Ovary (tissue), 3 donors: ENCODE results near the gene PLEKHA6.

Experiments
- CTCF ChIP-seq, 3 donors: fragments of 450-650 bp in 2 of 3; fragments of 200-600 bp in 1 of 3; IDR thresholded peaks; one replicate each; pipeline versions ENCODE4 v1.5.1 to v1.8.0; 2016 to 2022; ENCODE audit warnings: antibody characterized with exemption in 3 of 3, mild to moderate bottlenecking in 1 of 3
- EP300 ChIP-seq: sonication (generic); formaldehyde crosslinking; IDR thresholded peaks from one replicate; pipeline ENCODE4 v1.6.1; 2017; ENCODE audit warnings: antibody characterized with exemption
- POLR2A ChIP-seq: fragments of 450-650 bp; IDR thresholded peaks from one replicate; pipeline ENCODE4 v1.6.1; 2017; ENCODE audit warnings: antibody characterized with exemption, mild to moderate bottlenecking, moderate library complexity
- donor health status: DM: no; HTN: no; CAD: no.

- TF ChIP-seq EP300 (no peak), CTCF (IDR thresholded peaks at IDR 0.05) (no peak), POLR2A (no peak)
Observed at GRCh38 chr1:204316164-204316563, 43.6 kb downstream of the PLEKHA6 start.
